Coronary artery (tissue), 2 donors: Measurements from ENCODE around the gene GKN1.
"Not testable (repeated sequence)": the region's sequence is repeated elsewhere in the genome, so short reads cannot be mapped to it uniquely, and the experiment has no call there.

Experiments
- DNase-seq: peaks from one replicate; pipeline ENCODE4 v3.0.0-alpha.2; 2017; ENCODE audit warnings: low spot score
- H3K27ac ChIP-seq, 2 donors: fragments of 200-600 bp; sonication (generic); one replicate each; pipeline ENCODE4 v1.5.1; 2016 to 2019
- H3K4me3 ChIP-seq: fragments of 200-600 bp; sonication (generic); 2 replicates; pipeline ENCODE4 v1.5.1; 2016; ENCODE audit warnings: mild to moderate bottlenecking, moderate library complexity
- CTCF ChIP-seq: fragments of 200-600 bp; sonication (generic); IDR thresholded peaks from one replicate; pipeline ENCODE4 v1.5.1; 2019; ENCODE audit warnings: antibody characterized with exemption

Gene GKN1

GRCh38 chr2:68942827-68943226 is 31.6 kb upstream of the GKN1 start:
- no peak for DNase-seq
- H3K27ac ChIP-seq, result no peak overlapping the region
- TF ChIP-seq CTCF, result no peak
- H3K4me3 ChIP-seq, result no peak overlapping the region

- Histone ChIP-seq H3K4me3 (no peak overlapping the region), H3K27ac (peak overlapping the region in 1 of 2 donors; percentile 64)
- TF ChIP-seq CTCF, result peak; percentile 61
- no peak for DNase-seq
These were observed 30.6 kb upstream of the GKN1 start for GRCh38 chr2:68943581-68944568.

GRCh38 chr2:68946117-68946516 is 28.3 kb upstream of the GKN1 start:
- no peak for TF ChIP-seq CTCF
- Histone ChIP-seq H3K4me3 (no peak overlapping the region), H3K27ac (no peak overlapping the region)
- no peak for DNase-seq

GRCh38 chr2:68948710-68949109 is 25.7 kb upstream of the GKN1 start:
- DNase-seq, result no peak
- Histone ChIP-seq H3K27ac (no peak overlapping the region), H3K4me3 (no peak overlapping the region)
- TF ChIP-seq CTCF, result no peak

GRCh38 chr2:68951899-68952298 is 22.5 kb upstream of the GKN1 start:
- DNase-seq, result no peak
- no peak for TF ChIP-seq CTCF
- Histone ChIP-seq H3K4me3 (no peak overlapping the region), H3K27ac (no peak overlapping the region)

GRCh38 chr2:68952887-68953521 is 21.4 kb upstream of the GKN1 start, which contains the start of gene GKN2:
GKN2 (minus strand) TSS chr2:68952893; CDS start chr2:68952861, 32 bp downstream.
- no peak within 1 kb of the TSS for H3K4me3 ChIP-seq
- no peak within 1 kb of the TSS for H3K27ac ChIP-seq
- DNase-seq, result no peak
- TF ChIP-seq CTCF, result no peak

- not testable (repeated sequence) for H3K27ac ChIP-seq, H3K4me3 ChIP-seq, DNase-seq
These were observed 19.0 kb upstream of the GKN1 start for GRCh38 chr2:68955432-68955831.
